ENCODE measurements around the gene SLC35E2B.

The SLC35E2B gene

DNA sequence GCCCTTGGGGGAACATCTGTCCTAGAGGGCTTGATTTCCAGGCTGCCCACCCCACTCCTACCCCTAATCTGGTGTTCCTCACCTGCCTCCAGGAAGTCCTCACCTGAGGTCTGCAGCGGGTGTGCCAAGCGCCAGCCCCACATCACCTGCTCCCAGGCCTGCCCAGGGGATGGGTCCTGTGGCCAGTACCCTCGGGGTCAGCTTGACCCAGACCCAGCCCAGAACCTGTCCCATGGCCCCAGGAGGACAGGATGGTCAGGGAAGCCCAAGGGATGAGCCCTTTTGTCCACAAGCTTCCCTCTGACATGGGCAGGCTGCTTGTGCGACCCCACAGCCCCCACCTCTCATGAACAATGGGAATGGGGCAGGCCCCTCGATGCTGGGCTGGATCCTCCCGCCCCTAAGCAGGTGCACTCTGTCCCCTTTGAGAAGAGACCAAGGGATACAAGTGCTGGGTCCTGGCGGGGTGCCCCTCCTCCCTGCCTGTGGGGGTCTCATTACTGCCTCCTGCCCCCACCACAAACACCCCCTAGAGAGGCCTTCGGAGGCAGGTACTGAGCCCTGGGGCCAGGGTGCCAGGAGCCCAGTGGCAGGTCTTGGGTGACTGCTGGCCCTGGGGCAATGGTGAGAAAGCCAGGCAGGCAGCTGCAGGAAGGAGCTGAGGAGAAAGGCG, 74.1 kb downstream of the SLC35E2B start:
- TF ChIP-seq POLR2AphosphoS5 (IDR thresholded peaks at IDR 0.05; ENCODE audit: low read depth) (no peak), GABPA (IDR thresholded peaks at IDR 0.05; ENCODE audit: low read depth) (no peak)
- no peak overlapping the region for H3K27ac ChIP-seq (replicated peaks)
- no peak overlapping the region for H3K4me3 ChIP-seq (replicated peaks; ENCODE audit: insufficient read depth, low read length)
- no peaks in the 10 kb centered on the region for H3K27me3 ChIP-seq (ENCODE audit: insufficient read depth, poor library complexity, severe bottlenecking)
- no peak for DNase-seq (ENCODE audit: low read depth in 1 of 2, low spot score in 1 of 2)

DNA sequence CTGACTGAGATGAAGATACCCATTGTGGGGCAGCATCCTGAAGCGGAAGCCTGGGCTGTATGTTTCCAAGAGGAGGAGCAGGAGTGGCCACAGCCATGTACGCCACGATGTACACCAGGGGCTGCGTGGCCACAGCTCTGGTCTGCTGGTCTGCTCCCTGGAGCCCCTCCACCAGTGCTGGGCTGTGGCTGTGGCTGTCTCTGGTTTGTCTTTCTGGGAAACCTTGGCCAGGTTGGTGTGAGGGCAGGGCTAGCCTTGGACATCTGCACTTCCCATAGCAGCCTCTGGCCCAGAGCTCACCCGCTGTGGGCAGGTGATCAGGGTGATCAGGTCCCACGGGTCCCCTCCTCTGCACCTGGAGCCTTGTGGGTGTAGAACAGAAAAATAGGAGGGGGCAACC, 74.7 kb downstream of the SLC35E2B start:
- DNase-seq (ENCODE audit: low read depth in 1 of 2, low spot score in 1 of 2), result no peak
- H3K27ac ChIP-seq (replicated peaks), result no peak overlapping the region
- TF ChIP-seq GABPA (IDR thresholded peaks at IDR 0.05; ENCODE audit: low read depth) (no peak), SPI1 (IDR thresholded peaks at IDR 0.05; ENCODE audit: borderline replicate concordance, low read depth) (no peak), POLR2AphosphoS5 (IDR thresholded peaks at IDR 0.05; ENCODE audit: low read depth) (no peak)
- TF ChIP-seq, protein P1, sequence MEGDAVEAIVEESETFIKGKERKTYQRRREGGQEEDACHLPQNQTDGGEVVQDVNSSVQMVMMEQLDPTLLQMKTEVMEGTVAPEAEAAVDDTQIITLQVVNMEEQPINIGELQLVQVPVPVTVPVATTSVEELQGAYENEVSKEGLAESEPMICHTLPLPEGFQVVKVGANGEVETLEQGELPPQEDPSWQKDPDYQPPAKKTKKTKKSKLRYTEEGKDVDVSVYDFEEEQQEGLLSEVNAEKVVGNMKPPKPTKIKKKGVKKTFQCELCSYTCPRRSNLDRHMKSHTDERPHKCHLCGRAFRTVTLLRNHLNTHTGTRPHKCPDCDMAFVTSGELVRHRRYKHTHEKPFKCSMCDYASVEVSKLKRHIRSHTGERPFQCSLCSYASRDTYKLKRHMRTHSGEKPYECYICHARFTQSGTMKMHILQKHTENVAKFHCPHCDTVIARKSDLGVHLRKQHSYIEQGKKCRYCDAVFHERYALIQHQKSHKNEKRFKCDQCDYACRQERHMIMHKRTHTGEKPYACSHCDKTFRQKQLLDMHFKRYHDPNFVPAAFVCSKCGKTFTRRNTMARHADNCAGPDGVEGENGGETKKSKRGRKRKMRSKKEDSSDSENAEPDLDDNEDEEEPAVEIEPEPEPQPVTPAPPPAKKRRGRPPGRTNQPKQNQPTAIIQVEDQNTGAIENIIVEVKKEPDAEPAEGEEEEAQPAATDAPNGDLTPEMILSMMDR (IDR thresholded peaks at IDR 0.05; ENCODE audit: insufficient read depth, low read length), result no peak
- TF ChIP-seq, protein P2, sequence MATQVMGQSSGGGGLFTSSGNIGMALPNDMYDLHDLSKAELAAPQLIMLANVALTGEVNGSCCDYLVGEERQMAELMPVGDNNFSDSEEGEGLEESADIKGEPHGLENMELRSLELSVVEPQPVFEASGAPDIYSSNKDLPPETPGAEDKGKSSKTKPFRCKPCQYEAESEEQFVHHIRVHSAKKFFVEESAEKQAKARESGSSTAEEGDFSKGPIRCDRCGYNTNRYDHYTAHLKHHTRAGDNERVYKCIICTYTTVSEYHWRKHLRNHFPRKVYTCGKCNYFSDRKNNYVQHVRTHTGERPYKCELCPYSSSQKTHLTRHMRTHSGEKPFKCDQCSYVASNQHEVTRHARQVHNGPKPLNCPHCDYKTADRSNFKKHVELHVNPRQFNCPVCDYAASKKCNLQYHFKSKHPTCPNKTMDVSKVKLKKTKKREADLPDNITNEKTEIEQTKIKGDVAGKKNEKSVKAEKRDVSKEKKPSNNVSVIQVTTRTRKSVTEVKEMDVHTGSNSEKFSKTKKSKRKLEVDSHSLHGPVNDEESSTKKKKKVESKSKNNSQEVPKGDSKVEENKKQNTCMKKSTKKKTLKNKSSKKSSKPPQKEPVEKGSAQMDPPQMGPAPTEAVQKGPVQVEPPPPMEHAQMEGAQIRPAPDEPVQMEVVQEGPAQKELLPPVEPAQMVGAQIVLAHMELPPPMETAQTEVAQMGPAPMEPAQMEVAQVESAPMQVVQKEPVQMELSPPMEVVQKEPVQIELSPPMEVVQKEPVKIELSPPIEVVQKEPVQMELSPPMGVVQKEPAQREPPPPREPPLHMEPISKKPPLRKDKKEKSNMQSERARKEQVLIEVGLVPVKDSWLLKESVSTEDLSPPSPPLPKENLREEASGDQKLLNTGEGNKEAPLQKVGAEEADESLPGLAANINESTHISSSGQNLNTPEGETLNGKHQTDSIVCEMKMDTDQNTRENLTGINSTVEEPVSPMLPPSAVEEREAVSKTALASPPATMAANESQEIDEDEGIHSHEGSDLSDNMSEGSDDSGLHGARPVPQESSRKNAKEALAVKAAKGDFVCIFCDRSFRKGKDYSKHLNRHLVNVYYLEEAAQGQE (IDR thresholded peaks at IDR 0.05; ENCODE audit: insufficient replicate concordance, low read depth), result no peak
- no peaks in the 10 kb centered on the region for H3K27me3 ChIP-seq (ENCODE audit: insufficient read depth, poor library complexity, severe bottlenecking)
- no peak overlapping the region for H3K4me3 ChIP-seq (replicated peaks; ENCODE audit: insufficient read depth, low read length)

DNA sequence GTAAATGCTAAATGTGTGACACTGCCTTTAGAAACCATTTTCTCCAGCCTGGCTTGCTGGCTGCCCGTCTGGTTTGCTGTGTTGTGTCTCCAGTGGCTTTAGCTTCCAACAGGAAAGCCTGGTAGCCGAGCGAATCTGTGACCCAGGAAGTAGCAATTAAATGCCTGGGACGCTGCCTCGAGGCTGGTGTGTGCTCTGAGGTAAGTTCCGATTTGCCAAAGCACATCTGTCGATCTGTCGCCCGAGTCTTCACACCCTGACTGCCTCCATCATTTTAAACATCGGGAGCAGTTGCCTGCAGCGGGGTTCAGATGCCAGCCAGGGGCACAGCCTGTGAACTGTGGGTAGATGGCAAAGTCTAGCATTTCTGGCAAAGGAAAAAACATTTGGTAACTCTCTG, 75.1 kb downstream of the SLC35E2B start:
- Histone ChIP-seq H3K27ac (replicated peaks) (no peak overlapping the region), H3K27me3 (ENCODE audit: insufficient read depth, poor library complexity, severe bottlenecking) (no peaks in the 10 kb centered on the region)
- TF ChIP-seq POLR2AphosphoS5 (IDR thresholded peaks at IDR 0.05; ENCODE audit: low read depth) (no peak), GABPA (IDR thresholded peaks at IDR 0.05; ENCODE audit: low read depth) (no peak), SPI1 (IDR thresholded peaks at IDR 0.05; ENCODE audit: borderline replicate concordance, low read depth) (no peak)
- TF ChIP-seq, protein P1 (IDR thresholded peaks at IDR 0.05; ENCODE audit: insufficient read depth, low read length), result no peak
- TF ChIP-seq, protein P2 (IDR thresholded peaks at IDR 0.05; ENCODE audit: insufficient replicate concordance, low read depth), result no peak

DNA sequence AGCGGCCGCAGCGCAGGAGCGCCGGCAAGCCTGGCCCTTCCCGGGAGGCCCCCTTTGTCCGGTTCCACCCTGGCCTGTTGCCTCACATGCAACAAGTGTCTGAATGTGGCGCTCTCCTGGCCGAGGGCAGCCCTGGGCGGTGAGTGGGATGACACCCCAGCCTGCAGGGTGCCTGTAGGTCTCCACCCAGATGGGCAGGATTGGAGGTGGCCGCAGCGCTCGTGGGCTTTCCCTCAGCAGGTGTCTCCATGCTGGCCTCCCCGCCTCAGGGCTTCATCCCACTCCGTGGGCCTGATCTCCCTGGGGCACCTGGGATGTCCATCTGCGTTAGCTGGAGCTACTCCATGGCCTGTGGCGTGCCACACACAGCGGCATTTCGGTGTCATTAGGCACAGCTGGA, 75.8 kb downstream of the SLC35E2B start:
- no peak overlapping the region for H3K27ac ChIP-seq (replicated peaks)
- H3K27me3 ChIP-seq (ENCODE audit: insufficient read depth, poor library complexity, severe bottlenecking), result no peaks in the 10 kb centered on the region
- TF ChIP-seq, protein P1 (IDR thresholded peaks at IDR 0.05; ENCODE audit: insufficient read depth, low read length), result no peak
- TF ChIP-seq, protein P2 (IDR thresholded peaks at IDR 0.05; ENCODE audit: insufficient replicate concordance, low read depth), result no peak
- TF ChIP-seq POLR2AphosphoS5 (IDR thresholded peaks at IDR 0.05; ENCODE audit: low read depth) (no peak), GABPA (IDR thresholded peaks at IDR 0.05; ENCODE audit: low read depth) (no peak), SPI1 (IDR thresholded peaks at IDR 0.05; ENCODE audit: borderline replicate concordance, low read depth) (no peak)
- no peak for DNase-seq (ENCODE audit: low read depth in 1 of 2, low spot score in 1 of 2)
- peak overlapping the region; percentile 68; the same call in 1 of the 2 replicates for H3K4me3 ChIP-seq (replicated peaks; ENCODE audit: insufficient read depth, low read length)

More for the DNA sequence above, 75.1 kb downstream of the SLC35E2B start:
- no peak overlapping the region for H3K4me3 ChIP-seq (replicated peaks; ENCODE audit: insufficient read depth, low read length)
- DNase-seq (ENCODE audit: low read depth in 1 of 2, low spot score in 1 of 2), result no peak

Measured in HL-60 (cell line).